ENCODE measurements around the gene PAWR. TPM values are rescaled to one million over a fixed set of nuclear protein-coding genes. Genes with fewer than 3 reads are reported as not detected.

PAWR gene
- total and polyA plus RNA-seq, 2 experiments from 2014 or later = 54.4 to 62.6 TPM

DNA sequence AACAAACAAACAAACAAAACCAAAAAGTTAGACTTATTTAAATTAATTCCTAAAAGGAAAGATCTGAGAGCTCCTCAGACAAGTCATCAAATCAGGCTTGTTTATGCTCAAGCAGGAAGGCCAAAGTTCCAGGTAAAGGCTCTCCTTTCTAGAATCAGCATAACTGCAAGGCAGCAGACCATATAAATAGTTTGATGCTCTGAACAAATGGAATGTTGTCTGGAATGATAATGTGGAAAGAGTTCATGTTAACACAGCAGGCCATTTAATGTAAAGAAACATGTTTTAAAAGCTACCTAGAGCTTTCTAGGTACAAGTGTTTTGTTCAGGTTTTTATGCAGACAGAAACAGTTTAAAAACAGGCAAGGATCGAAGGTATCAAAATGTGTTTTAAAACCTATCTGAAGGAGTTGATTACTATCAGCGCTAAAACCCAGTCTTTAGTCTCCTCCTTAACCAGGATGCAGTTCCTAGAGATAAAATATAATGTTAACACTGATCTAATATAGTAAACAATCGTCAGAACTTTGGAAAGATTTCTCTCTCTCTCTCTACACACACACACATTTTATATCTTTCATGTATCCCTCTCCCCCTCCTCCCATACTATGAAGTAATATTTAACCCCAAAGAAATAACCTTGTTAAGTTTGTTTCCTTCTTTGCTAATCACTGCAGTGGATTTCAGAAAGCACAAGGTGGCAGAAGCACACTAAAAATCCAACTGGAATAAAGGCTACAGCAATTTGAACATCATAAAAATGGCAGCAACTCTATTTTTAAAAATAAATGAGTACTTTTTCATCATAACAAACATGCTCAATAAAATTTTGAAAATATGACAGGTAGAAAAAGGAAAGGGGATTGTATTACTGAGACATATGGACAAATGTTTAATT lies 135.5 kb downstream of the PAWR start:
- Histone ChIP-seq H3K79me2 (ENCODE audit: insufficient read depth) (no peaks in the 10 kb centered on the region), H3K36me3 (ENCODE audit: low read depth) (peaks cover 13% of the 10 kb centered on the region), H2AFZ (no peak overlapping the region), H3F3A (ENCODE audit: insufficient read depth) (peaks cover 29% of the 10 kb centered on the region), H3K9me2 (ENCODE audit: insufficient read depth) (no peaks in the 10 kb centered on the region), H3K4me1 (ENCODE audit: insufficient read depth) (peaks cover 22% of the 10 kb centered on the region), H3K9ac (no peak overlapping the region), H3K4me3 (no peak overlapping the region), H3K27me3 (replicated peaks; ENCODE audit: insufficient read depth) (no peaks in the 10 kb centered on the region), H3K27ac (no peak overlapping the region), H3K4me2 (ENCODE audit: unreplicated experiment) (no peak overlapping the region), H3K9me3 (ENCODE audit: low read depth) (no peaks in the 10 kb centered on the region), H4K20me1 (ENCODE audit: insufficient read depth) (no peaks in the 10 kb centered on the region)
- in situ Hi-C loops (cut with MboI) = loop anchor here (10.0 to 25.0 kb wide), 2 partner anchors 182 to 630 kb away; no protein-coding TSS in a partner anchor
- WGBS, 2 experiments (ENCODE audit: low coverage in 1 of 2, low lambda C conversion rate in 2 of 2, missing lambda C conversion rate in 2 of 2) = 77 to 84% methylated on average over 3 of the region's 3 CpGs
- peak; percentile 67 for DNase-seq
- TF ChIP-seq EZH2phosphoT487 (IDR thresholded peaks at IDR 0.05; ENCODE audit: insufficient read depth, low read depth) = no peak

DNA sequence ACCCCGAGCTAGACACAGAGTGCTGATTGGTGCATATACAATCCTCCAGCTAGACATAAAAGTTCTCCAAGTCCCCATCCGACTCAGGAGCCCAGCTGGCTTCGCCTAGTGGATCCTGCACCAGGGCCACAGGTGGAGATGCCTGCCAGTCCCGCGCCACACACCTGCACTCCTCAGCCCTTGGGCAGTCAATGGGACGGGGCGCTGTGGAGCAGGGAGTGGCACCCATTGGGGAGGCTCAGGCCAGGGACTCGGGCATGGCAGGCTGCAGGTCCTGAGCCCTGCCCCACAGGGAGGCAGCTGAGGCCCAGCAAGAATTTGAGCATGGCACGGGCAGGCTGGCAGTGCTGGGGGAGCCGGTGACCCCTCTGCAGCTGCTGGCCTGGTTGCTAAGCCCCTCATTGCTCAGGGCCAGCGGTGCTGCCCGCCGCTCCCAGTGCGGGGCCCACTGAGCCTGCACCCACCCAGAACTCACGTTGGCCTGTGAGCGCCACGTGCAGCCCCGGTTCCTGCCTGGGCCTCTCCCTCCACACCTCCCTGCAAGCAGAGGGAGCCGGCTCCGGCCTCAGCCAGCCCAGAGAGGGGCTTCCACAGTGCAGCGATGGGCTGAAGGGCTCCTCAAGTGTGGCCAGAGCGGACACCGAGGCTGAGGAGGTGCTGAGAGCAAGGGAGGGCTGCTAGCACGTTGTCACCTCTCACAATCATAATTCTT lies 136.7 kb downstream of the PAWR start:
- no peak for TF ChIP-seq EZH2phosphoT487 (IDR thresholded peaks at IDR 0.05; ENCODE audit: insufficient read depth, low read depth)
- TF ChIP-seq EZH2 (IDR thresholded peaks at IDR 0.05; ENCODE audit: insufficient read depth, poor library complexity, severe bottlenecking) = no peak

DNA sequence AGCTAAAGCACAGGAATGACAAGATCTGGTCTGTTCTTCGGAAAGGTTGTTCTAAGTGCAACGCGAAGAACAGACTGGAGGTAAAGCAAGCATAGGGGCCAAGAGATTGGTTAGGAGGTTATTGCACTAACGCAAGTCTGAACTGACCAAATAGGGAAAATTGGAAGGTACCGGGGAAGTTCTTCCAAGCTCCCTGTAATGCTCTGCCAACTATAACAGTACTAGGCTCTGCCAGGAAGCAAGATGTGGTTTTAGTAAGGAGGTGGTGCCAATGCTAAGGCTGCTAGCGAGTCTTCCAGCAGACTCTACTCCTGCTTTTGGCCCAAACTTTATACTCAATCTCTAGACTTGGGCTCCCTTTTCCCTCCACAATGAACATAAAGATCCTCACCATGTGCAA lies 138.6 kb downstream of the PAWR start:
- Histone ChIP-seq H3K9ac (no peak overlapping the region), H3K4me2 (ENCODE audit: unreplicated experiment) (no peak overlapping the region), H3K4me1 (ENCODE audit: insufficient read depth) (peaks cover 39% of the 10 kb centered on the region), H3K27ac (no peak overlapping the region), H3K27me3 (replicated peaks; ENCODE audit: insufficient read depth) (no peaks in the 10 kb centered on the region), H3K9me3 (ENCODE audit: low read depth) (no peaks in the 10 kb centered on the region), H3F3A (ENCODE audit: insufficient read depth) (peaks cover 40% of the 10 kb centered on the region), H4K20me1 (ENCODE audit: insufficient read depth) (no peaks in the 10 kb centered on the region), H3K9me2 (ENCODE audit: insufficient read depth) (no peaks in the 10 kb centered on the region), H3K79me2 (ENCODE audit: insufficient read depth) (no peaks in the 10 kb centered on the region), H2AFZ (no peak overlapping the region), H3K4me3 (no peak overlapping the region), H3K36me3 (ENCODE audit: low read depth) (peaks cover 13% of the 10 kb centered on the region)
- peak; percentile 6 for DNase-seq
- no peak for TF ChIP-seq EZH2 (IDR thresholded peaks at IDR 0.05; ENCODE audit: insufficient read depth, poor library complexity, severe bottlenecking)
- no peak for TF ChIP-seq EZH2phosphoT487 (IDR thresholded peaks at IDR 0.05; ENCODE audit: insufficient read depth, low read depth)
- WGBS, 2 experiments (ENCODE audit: low coverage in 1 of 2, low lambda C conversion rate in 2 of 2, missing lambda C conversion rate in 2 of 2) = 69% methylated on average over 6 of the region's 6 CpGs
- in situ Hi-C loops (cut with MboI) = loop anchor here (10.0 to 25.0 kb wide), 2 partner anchors 185 to 633 kb away; no protein-coding TSS in a partner anchor

More for the DNA sequence above, 136.7 kb downstream of the PAWR start:
- in situ Hi-C loops (cut with MboI) = loop anchor here (10.0 to 25.0 kb wide), 2 partner anchors 183 to 631 kb away; no protein-coding TSS in a partner anchor
- Histone ChIP-seq H3K4me2 (ENCODE audit: unreplicated experiment) (no peak overlapping the region), H3K36me3 (ENCODE audit: low read depth) (peaks cover 13% of the 10 kb centered on the region), H3K27me3 (replicated peaks; ENCODE audit: insufficient read depth) (no peaks in the 10 kb centered on the region), H2AFZ (no peak overlapping the region), H3K4me3 (no peak overlapping the region), H3K9me2 (ENCODE audit: insufficient read depth) (no peaks in the 10 kb centered on the region), H3K4me1 (ENCODE audit: insufficient read depth) (peaks cover 34% of the 10 kb centered on the region), H3K27ac (no peak overlapping the region), H3K9ac (no peak overlapping the region), H3K79me2 (ENCODE audit: insufficient read depth) (no peaks in the 10 kb centered on the region), H3K9me3 (ENCODE audit: low read depth) (no peaks in the 10 kb centered on the region), H4K20me1 (ENCODE audit: insufficient read depth) (no peaks in the 10 kb centered on the region), H3F3A (ENCODE audit: insufficient read depth) (peaks cover 37% of the 10 kb centered on the region)
- no peak for DNase-seq
- WGBS, 2 experiments (ENCODE audit: low coverage in 1 of 2, low lambda C conversion rate in 2 of 2, missing lambda C conversion rate in 2 of 2) = 93 to 94% methylated on average over 24 of the region's 24 CpGs

DNA sequence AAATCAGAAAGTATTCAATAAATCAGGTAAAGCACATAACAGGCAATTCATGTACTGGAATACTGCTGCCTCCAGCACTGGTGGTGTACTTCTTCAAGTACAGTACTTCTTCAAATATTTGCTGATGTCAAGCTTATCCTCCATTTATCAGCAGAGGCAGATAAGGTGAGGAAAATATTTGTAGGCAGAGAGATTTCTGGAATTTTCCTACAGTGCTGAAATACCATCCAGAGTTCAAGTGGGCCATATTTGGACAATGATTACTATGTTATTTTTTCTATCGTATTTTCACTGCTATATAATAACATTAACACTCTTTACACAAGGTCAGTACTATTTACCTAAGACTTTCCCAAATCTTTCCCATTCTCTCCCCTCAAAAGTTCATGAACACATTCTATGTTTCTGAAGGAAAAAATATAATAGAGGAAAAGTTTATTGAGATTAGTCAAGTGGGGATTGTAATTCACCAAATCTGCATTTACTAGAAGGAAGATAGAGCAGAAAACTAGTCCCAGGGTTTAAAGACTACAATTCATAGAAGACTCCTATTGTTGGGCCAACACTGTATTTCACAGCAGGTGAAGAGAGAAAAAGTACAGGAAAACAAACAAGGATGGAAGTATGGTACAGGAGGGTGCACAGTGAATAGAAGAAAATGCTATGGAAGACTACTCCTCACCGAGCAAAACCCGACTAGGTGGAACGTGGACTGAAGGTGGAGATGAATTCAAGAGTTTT lies 141.1 kb downstream of the PAWR start:
- Histone ChIP-seq H2AFZ (no peak overlapping the region), H3F3A (ENCODE audit: insufficient read depth) (peaks cover 56% of the 10 kb centered on the region), H3K27ac (peak overlapping the region; percentile 74), H3K4me1 (ENCODE audit: insufficient read depth) (peaks cover 47% of the 10 kb centered on the region), H4K20me1 (ENCODE audit: insufficient read depth) (no peaks in the 10 kb centered on the region), H3K36me3 (ENCODE audit: low read depth) (peaks cover 13% of the 10 kb centered on the region; the same call in 1 of the 2 replicates), H3K9me2 (ENCODE audit: insufficient read depth) (no peaks in the 10 kb centered on the region), H3K9me3 (ENCODE audit: low read depth) (no peaks in the 10 kb centered on the region), H3K4me2 (ENCODE audit: unreplicated experiment) (peak overlapping the region; percentile 6), H3K79me2 (ENCODE audit: insufficient read depth) (no peaks in the 10 kb centered on the region), H3K4me3 (no peak overlapping the region), H3K27me3 (replicated peaks; ENCODE audit: insufficient read depth) (no peaks in the 10 kb centered on the region), H3K9ac (no peak overlapping the region)
- 79 to 84% methylated on average over 4 of the region's 4 CpGs for WGBS, 2 experiments (ENCODE audit: low coverage in 1 of 2, low lambda C conversion rate in 2 of 2, missing lambda C conversion rate in 2 of 2)
- peak; percentile 18 for DNase-seq
- TF ChIP-seq EZH2phosphoT487 (IDR thresholded peaks at IDR 0.05; ENCODE audit: insufficient read depth, low read depth) (no peak), EZH2 (IDR thresholded peaks at IDR 0.05; ENCODE audit: insufficient read depth, poor library complexity, severe bottlenecking) (no peak)
- in situ Hi-C loops (cut with MboI) = loop anchor here (10.0 to 25.0 kb wide), 2 partner anchors 188 to 635 kb away; no protein-coding TSS in a partner anchor
